H1 (cell line): ENCODE results near the gene MACROD1. TPM values are rescaled to one million over a fixed set of nuclear protein-coding genes. Genes with fewer than 3 reads are reported as not detected.

ENCODE experiments used
- CHD1 ChIP-seq: IDR thresholded peaks from 2 replicates; pipeline ENCODE4 v1.6.1; 2012; ENCODE audit warnings: low read depth, low read length, improper control_type of control experiment
- POLR2A ChIP-seq, 2 experiments: IDR thresholded peaks; 1 replicate in 1 of 2; 2 replicates in 1 of 2; pipeline ENCODE4 v1.6.1; 2011; ENCODE audit warnings: low read depth in 2 of 2, low read length in 2 of 2, mild to moderate bottlenecking in 2 of 2; ENCODE audit errors: control extremely low read depth in 1 of 2
- SIX5 ChIP-seq: IDR thresholded peaks from 2 replicates; pipeline ENCODE4 v1.6.1; 2011; ENCODE audit warnings: mild to moderate bottlenecking, low read depth, low read length
- SP1 ChIP-seq: IDR thresholded peaks from 2 replicates; pipeline ENCODE4 v1.6.1; 2011; ENCODE audit warnings: low read depth, low read length
- polyA plus RNA-seq, 7 experiments: library from polyadenylated mRNA; depleted of rRNA in 3 of 7; stranded (reverse) in 5 of 7; unstranded in 2 of 7; fragments of >200 nt in 5 of 7; fragments of 200-250 nt in 2 of 7; gene quantifications; 1 replicate in 5 of 7; 2 replicates in 1 of 7; 4 replicates in 1 of 7; pipeline versions ENCODE4 v1.2.1 to v1.2.3, GENCODE V29; 2011 to 2013; ENCODE audit warnings: missing spikeins in 2 of 7, mixed read lengths in 2 of 7
- total RNA-seq: library from RNA; stranded (reverse); fragmentation: NEBNext Ultra II Directional; extraction: Animal tissue kit (Norgen Biotek cat#: 25700); gene quantifications from 2 replicates; pipeline ENCODE4 v1.2.1, GENCODE V29; 2021
- TF ChIP-seq, protein P1 (sequence below): fragments of 300-600 bp; sonication (generic); IDR thresholded peaks from 2 replicates; pipeline ENCODE4 v1.7.1; 2012; ENCODE audit warnings: low read length, moderate library complexity, mild to moderate bottlenecking, inconsistent platforms; ENCODE audit not compliant: insufficient replicate concordance

Gene MACROD1
- total and polyA plus RNA-seq, 2 of the 8 experiments (the other 6 are each of a cell fraction or from before 2014, with no cell fraction given) = 19.5 to 34.1 TPM

DNA sequence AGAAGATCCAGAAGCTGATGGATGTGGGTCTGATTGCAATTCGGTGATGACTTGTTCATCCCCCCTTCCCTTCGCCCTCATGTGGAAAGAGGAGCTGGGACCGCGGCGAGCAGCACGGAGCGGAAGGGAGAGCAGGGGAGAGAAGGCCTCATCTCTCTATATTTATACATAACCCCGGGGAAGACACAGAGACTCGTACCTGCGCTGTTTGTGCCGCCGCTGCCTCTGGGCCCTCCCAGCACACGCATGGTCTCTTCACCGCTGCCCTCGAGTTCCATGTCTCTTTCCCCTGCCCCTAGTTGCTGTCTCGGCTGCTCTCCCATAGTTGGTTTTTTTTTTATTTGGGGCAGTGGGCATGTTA, 38.1 kb upstream of the MACROD1 start (continued):
- no peak for TF ChIP-seq POLR2A (IDR thresholded peaks at IDR 0.05; ENCODE audit: control extremely low read depth in 1 of 2, low read depth in 2 of 2, low read length in 2 of 2)
- no peak for TF ChIP-seq SIX5
- TF ChIP-seq, protein P1, sequence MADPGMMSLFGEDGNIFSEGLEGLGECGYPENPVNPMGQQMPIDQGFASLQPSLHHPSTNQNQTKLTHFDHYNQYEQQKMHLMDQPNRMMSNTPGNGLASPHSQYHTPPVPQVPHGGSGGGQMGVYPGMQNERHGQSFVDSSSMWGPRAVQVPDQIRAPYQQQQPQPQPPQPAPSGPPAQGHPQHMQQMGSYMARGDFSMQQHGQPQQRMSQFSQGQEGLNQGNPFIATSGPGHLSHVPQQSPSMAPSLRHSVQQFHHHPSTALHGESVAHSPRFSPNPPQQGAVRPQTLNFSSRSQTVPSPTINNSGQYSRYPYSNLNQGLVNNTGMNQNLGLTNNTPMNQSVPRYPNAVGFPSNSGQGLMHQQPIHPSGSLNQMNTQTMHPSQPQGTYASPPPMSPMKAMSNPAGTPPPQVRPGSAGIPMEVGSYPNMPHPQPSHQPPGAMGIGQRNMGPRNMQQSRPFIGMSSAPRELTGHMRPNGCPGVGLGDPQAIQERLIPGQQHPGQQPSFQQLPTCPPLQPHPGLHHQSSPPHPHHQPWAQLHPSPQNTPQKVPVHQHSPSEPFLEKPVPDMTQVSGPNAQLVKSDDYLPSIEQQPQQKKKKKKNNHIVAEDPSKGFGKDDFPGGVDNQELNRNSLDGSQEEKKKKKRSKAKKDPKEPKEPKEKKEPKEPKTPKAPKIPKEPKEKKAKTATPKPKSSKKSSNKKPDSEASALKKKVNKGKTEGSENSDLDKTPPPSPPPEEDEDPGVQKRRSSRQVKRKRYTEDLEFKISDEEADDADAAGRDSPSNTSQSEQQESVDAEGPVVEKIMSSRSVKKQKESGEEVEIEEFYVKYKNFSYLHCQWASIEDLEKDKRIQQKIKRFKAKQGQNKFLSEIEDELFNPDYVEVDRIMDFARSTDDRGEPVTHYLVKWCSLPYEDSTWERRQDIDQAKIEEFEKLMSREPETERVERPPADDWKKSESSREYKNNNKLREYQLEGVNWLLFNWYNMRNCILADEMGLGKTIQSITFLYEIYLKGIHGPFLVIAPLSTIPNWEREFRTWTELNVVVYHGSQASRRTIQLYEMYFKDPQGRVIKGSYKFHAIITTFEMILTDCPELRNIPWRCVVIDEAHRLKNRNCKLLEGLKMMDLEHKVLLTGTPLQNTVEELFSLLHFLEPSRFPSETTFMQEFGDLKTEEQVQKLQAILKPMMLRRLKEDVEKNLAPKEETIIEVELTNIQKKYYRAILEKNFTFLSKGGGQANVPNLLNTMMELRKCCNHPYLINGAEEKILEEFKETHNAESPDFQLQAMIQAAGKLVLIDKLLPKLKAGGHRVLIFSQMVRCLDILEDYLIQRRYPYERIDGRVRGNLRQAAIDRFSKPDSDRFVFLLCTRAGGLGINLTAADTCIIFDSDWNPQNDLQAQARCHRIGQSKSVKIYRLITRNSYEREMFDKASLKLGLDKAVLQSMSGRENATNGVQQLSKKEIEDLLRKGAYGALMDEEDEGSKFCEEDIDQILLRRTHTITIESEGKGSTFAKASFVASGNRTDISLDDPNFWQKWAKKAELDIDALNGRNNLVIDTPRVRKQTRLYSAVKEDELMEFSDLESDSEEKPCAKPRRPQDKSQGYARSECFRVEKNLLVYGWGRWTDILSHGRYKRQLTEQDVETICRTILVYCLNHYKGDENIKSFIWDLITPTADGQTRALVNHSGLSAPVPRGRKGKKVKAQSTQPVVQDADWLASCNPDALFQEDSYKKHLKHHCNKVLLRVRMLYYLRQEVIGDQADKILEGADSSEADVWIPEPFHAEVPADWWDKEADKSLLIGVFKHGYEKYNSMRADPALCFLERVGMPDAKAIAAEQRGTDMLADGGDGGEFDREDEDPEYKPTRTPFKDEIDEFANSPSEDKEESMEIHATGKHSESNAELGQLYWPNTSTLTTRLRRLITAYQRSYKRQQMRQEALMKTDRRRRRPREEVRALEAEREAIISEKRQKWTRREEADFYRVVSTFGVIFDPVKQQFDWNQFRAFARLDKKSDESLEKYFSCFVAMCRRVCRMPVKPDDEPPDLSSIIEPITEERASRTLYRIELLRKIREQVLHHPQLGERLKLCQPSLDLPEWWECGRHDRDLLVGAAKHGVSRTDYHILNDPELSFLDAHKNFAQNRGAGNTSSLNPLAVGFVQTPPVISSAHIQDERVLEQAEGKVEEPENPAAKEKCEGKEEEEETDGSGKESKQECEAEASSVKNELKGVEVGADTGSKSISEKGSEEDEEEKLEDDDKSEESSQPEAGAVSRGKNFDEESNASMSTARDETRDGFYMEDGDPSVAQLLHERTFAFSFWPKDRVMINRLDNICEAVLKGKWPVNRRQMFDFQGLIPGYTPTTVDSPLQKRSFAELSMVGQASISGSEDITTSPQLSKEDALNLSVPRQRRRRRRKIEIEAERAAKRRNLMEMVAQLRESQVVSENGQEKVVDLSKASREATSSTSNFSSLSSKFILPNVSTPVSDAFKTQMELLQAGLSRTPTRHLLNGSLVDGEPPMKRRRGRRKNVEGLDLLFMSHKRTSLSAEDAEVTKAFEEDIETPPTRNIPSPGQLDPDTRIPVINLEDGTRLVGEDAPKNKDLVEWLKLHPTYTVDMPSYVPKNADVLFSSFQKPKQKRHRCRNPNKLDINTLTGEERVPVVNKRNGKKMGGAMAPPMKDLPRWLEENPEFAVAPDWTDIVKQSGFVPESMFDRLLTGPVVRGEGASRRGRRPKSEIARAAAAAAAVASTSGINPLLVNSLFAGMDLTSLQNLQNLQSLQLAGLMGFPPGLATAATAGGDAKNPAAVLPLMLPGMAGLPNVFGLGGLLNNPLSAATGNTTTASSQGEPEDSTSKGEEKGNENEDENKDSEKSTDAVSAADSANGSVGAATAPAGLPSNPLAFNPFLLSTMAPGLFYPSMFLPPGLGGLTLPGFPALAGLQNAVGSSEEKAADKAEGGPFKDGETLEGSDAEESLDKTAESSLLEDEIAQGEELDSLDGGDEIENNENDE = no peak
- no peak for TF ChIP-seq CHD1
- no peak for TF ChIP-seq SP1
- TF ChIP-seq, all 59 proteins: peak for 0
